HL-60 (cell line): ENCODE data around the gene WFIKKN1.

ENCODE experiments used
- DNase-seq, 2 experiments: peaks; one replicate each; pipeline ENCODE4 v3.0.0-alpha.2; 2010 to 2020; ENCODE audit warnings: low read depth in 1 of 2, low spot score in 1 of 2
- H3K27ac ChIP-seq: fragments of 250-450 bp; sonication (Bioruptor Pico); replicated peaks from 2 replicates; pipeline ENCODE4 v1.5.1; 2020; ENCODE audit warnings: mild to moderate bottlenecking, moderate library complexity
- H3K27me3 ChIP-seq: fragments of 250-450 bp; sonication (Bioruptor Pico); 2 replicates; pipeline ENCODE4 v1.5.1; 2021; ENCODE audit warnings: mild to moderate bottlenecking, moderate library complexity; ENCODE audit not compliant: insufficient read depth, poor library complexity, severe bottlenecking
- H3K4me3 ChIP-seq: replicated peaks from 2 replicates; pipeline ENCODE4 v1.5.1; 2011; ENCODE audit warnings: mild to moderate bottlenecking, control low read depth, low read length; ENCODE audit not compliant: insufficient read depth
- GABPA ChIP-seq: IDR thresholded peaks from 2 replicates; pipeline ENCODE4 v1.6.1; 2012; ENCODE audit warnings: low read depth
- POLR2AphosphoS5 ChIP-seq: IDR thresholded peaks from 2 replicates; pipeline ENCODE4 v1.6.1; 2012; ENCODE audit warnings: low read depth
- REST ChIP-seq: IDR thresholded peaks from 2 replicates; pipeline ENCODE4 v1.6.1; 2012; ENCODE audit warnings: low read depth; ENCODE audit not compliant: insufficient replicate concordance
- SPI1 ChIP-seq: IDR thresholded peaks from 2 replicates; pipeline ENCODE4 v1.6.1; 2012; ENCODE audit warnings: low read depth, mild to moderate bottlenecking, borderline replicate concordance
- long read RNA-seq: library from polyadenylated mRNA; unstranded; transcript quantifications from one replicate; pipeline ENCODE4 v2.0.0, GENCODE V29; 2020
- TF ChIP-seq, protein P1 (sequence below): IDR thresholded peaks from one replicate; pipeline ENCODE4 v1.5.1; 2011; ENCODE audit warnings: low read length, control low read depth, inconsistent platforms; ENCODE audit not compliant: insufficient read depth

The WFIKKN1 gene, protein sequence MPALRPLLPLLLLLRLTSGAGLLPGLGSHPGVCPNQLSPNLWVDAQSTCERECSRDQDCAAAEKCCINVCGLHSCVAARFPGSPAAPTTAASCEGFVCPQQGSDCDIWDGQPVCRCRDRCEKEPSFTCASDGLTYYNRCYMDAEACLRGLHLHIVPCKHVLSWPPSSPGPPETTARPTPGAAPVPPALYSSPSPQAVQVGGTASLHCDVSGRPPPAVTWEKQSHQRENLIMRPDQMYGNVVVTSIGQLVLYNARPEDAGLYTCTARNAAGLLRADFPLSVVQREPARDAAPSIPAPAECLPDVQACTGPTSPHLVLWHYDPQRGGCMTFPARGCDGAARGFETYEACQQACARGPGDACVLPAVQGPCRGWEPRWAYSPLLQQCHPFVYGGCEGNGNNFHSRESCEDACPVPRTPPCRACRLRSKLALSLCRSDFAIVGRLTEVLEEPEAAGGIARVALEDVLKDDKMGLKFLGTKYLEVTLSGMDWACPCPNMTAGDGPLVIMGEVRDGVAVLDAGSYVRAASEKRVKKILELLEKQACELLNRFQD
- long read RNA-seq, full-length matches to known transcripts, result 10 of 10 reads
- long read RNA-seq, partial matches to known transcripts, result 0 of 10 reads
- long read RNA-seq, other reads (novel, unspliced or antisense), result 0 of 10 reads

DNA sequence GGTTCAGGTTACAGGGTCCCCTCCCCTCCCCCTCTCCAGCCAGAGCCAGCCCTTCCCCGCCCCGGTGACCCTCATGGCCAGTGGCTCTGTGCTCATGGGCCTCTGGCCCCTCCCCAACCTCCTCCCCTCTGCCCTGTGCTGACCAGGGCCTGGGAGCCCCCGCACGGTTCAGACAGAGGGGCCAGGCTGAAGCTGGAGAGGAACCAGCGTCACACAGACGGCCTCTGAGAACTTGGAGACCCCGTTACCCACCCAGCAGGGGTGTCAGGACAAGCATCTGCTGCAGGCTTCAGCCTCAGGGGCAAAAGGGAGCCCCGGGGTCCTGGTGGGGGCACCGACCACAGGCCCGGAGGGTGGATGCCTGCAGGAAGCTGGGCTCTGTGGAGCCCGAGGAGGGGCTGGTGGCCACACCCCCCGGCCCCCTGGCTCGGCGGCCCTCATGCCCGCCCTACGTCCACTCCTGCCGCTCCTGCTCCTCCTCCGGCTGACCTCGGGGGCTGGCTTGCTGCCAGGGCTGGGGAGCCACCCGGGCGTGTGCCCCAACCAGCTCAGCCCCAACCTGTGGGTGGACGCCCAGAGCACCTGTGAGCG lies at the start of gene WFIKKN1:
WFIKKN1 (plus strand) TSS at position 171 of the 591 bp plus-strand sequence; CDS start at position 440, 269 bp downstream.
- Histone ChIP-seq H3K4me3 (no peak within 1 kb of the TSS), H3K27ac (no peak within 1 kb of the TSS), H3K27me3 (no peaks in the 10 kb centered on the region)
- DNase-seq, result no peak
- TF ChIP-seq POLR2AphosphoS5 (no peak), GABPA (no peak), SPI1 (no peak), REST (no peak)
- TF ChIP-seq, protein P1, sequence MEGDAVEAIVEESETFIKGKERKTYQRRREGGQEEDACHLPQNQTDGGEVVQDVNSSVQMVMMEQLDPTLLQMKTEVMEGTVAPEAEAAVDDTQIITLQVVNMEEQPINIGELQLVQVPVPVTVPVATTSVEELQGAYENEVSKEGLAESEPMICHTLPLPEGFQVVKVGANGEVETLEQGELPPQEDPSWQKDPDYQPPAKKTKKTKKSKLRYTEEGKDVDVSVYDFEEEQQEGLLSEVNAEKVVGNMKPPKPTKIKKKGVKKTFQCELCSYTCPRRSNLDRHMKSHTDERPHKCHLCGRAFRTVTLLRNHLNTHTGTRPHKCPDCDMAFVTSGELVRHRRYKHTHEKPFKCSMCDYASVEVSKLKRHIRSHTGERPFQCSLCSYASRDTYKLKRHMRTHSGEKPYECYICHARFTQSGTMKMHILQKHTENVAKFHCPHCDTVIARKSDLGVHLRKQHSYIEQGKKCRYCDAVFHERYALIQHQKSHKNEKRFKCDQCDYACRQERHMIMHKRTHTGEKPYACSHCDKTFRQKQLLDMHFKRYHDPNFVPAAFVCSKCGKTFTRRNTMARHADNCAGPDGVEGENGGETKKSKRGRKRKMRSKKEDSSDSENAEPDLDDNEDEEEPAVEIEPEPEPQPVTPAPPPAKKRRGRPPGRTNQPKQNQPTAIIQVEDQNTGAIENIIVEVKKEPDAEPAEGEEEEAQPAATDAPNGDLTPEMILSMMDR, result no peak

DNA sequence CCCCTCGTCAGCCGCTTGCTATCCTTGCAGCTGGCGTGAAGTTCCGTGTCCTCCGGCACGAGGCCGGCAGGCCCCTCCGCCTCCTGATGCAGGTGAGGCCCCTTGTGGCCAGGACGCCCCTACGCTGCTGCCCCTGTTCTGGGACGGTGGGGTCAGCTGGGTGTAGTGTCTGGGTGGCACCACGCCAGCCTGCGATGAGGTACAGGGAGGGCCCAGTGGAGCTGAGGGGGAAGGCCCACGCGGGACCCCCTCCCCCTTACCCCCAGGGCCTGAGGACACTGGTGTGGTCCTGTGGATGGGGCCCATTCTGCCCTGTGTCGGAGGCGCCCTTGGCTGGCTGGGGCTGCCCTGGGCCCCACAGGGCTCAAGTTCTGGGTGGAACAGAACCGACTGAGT lies 48.6 kb upstream of the WFIKKN1 start:
- no peak overlapping the region for H3K4me3 ChIP-seq
- TF ChIP-seq REST, result no peak
- TF ChIP-seq SPI1, result no peak
- TF ChIP-seq GABPA, result no peak
- TF ChIP-seq, protein P1, result no peak
- no peak for TF ChIP-seq POLR2AphosphoS5
- H3K27me3 ChIP-seq, result no peaks in the 10 kb centered on the region
- no peak overlapping the region for H3K27ac ChIP-seq
- no peak for DNase-seq

GRCh38 chr16:582614-583331 lies 48.0 kb upstream of the WFIKKN1 start:
- Histone ChIP-seq H3K27me3 (no peaks in the 10 kb centered on the region), H3K4me3 (no peak overlapping the region), H3K27ac (no peak overlapping the region)
- no peak for DNase-seq
- no peak for TF ChIP-seq GABPA
- TF ChIP-seq SPI1, result no peak
- TF ChIP-seq, protein P1, result no peak
- no peak for TF ChIP-seq REST
- TF ChIP-seq POLR2AphosphoS5, result no peak
